SW480 (cell line): ENCODE data around the gene NT5C2.
"Not testable (repeated sequence)": the region's sequence is repeated elsewhere in the genome, so short reads cannot be mapped to it uniquely, and the experiment has no call there.

ENCODE experiments used
- DNase-seq: peaks from one replicate; pipeline ENCODE4 v3.0.0-alpha.2; 2016; ENCODE audit warnings: low spot score

NT5C2 gene

DNA sequence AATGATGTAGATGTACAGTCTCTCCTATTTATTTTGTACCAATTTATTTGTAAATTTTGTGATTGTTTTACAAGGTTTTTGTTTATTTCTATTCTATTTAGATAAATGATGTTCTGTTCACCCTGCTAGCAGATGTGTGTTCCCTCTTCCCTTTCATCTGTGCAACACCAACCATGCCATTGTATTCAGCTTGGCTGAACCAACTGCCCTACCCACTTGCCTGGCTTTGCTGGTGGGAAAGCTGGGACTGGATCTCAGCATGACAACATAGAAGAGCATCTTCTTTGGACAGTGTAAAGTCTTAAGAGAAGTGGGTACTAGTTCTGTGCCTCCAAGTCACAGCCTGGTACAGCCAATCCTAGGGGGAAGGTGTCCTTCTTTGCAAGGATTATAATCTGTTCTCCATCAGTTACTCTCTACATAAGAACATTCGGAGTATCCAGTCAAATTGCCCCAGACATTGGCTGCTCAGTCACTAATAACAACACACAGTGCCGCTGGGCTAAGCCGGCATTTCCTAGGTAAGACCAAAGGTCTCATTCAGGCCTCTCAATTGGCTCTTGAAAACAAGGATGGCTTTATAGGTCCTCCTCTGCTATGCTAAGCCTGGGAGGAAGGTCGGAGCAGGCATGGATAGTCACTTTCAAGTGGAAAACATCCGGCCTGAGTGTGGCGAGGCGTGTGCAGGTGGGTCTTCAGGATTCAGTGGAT lies 109.7 kb downstream of the NT5C2 start:
- DNase-seq, result no peak

DNA sequence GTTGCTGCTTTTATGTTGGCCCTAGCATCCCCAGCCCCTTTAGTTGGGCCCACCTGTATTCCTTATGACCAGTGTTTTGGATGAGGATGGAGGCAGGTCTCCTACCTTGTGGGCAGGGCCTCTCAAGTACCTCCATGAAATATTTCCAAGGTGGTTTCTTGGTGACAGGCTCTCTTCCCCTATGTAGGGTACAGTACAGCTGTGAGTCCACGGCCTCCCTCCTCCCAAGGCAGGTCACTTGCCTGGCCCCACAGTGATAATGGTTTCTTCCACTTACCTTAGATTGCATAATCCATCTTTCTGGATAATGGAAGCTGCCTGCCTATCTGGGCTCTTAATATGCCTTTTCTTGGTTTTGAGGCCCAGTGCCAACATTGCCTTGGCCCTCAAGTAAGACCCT lies 110.4 kb downstream of the NT5C2 start:
- no peak for DNase-seq

DNA sequence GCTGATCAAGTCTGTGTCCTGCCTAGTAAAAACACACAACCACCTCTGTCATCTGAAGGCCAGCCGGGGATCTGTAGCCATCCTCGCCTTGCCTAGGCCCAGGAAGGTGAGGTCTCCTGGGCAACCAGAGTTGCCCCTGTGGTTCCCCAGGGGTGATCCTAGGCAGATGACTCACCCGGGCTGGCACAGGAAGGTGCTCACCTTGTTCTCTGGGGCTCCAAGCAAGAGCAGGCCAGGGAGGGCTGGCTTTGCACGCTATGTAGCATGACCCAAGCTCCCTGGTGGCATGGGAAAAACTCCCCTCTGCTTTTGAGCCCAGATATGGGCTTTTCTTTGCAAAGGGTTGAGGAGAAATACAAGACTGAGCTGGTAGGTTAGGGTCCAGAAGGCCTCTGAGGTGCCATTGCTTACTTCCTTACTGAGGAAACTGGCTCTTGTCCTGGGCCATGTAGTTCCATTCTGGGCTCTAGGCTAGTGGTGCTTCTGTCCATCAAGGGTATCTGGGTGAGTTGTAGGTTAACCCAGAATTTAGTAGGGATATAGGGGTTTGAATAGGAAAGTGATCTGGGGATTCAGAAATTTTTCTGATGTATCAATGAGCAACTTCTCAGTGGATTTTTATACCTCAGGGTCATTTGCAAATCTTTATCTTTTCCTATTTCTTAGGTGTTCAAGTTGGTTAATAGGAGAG lies 112.0 kb downstream of the NT5C2 start:
- no peak for DNase-seq

DNA sequence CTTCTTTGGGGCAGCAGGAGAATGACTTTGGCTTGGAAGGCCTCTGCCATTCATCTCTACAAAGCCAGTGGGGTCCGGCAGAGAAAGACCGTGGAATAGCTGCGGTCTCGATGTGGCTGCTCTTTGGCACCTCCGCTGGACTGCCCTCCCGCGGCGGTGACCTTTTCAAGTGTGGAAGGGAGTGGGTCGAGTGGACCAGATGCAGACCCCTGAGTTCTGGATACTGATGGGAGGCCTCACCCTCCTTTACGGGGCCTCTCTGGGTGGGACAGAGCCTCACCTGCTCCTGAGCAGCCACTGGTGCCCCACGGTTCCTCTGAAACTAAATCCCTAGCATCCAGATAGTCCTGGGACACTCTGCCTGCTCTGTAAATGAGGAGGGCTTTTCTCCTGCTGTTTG lies 113.1 kb downstream of the NT5C2 start:
- DNase-seq, result no peak

DNA sequence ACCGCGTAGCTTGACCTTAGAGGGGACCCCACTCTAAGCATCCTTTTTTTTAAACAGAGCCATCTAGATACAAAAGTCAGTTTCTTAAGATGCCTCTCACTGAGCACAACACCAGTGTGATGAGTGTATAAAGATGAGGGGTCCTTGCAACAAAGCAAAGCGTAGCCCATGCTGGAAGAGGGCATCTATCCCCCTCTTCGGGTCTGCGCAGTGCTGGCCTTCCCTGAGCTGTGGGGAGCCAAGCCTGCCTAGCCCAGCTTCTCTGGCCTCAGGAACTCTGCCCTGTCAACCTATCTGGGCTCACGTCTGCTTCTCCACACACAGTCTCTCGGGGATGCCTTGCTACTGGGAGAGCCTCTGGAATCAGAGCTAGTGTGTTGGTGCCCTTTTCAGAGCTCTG lies 114.0 kb downstream of the NT5C2 start:
- DNase-seq, result no peak

DNA sequence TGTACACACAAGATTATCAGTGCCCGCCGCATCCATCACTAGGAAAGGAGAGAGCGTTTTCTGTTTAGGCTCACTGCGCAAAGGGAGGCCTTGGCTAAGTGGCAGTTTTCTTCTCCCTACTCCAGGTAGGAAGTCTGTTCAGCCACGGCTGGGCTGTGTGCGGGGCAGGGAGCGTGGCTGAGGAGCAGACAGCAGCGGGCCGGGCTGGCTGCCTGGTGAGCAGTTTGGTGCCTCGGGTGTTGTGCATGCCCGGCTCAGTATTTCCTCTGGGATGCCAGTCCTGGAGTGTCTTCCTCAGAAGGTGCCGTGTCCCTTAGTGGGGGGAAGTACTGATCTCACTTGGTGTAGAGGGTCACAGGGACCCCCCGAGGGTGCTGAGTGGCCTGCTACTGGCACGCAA lies 114.4 kb downstream of the NT5C2 start:
- DNase-seq, result no peak

DNA sequence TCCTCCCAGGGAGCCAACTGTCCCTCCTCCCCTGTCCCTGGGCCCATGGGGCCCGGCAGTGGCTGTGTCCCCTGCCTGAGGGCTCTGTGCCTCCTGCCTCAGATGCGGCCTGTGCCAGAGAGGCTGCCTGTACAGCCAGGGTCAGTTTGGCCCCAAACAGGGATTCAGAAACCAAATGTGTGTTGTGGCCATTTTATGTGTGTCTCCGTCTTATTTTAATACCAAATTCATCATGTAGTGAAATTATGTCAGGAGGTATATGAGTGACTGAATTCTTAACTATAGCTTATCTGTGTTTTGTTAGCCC lies 114.8 kb downstream of the NT5C2 start:
- no peak for DNase-seq

DNA sequence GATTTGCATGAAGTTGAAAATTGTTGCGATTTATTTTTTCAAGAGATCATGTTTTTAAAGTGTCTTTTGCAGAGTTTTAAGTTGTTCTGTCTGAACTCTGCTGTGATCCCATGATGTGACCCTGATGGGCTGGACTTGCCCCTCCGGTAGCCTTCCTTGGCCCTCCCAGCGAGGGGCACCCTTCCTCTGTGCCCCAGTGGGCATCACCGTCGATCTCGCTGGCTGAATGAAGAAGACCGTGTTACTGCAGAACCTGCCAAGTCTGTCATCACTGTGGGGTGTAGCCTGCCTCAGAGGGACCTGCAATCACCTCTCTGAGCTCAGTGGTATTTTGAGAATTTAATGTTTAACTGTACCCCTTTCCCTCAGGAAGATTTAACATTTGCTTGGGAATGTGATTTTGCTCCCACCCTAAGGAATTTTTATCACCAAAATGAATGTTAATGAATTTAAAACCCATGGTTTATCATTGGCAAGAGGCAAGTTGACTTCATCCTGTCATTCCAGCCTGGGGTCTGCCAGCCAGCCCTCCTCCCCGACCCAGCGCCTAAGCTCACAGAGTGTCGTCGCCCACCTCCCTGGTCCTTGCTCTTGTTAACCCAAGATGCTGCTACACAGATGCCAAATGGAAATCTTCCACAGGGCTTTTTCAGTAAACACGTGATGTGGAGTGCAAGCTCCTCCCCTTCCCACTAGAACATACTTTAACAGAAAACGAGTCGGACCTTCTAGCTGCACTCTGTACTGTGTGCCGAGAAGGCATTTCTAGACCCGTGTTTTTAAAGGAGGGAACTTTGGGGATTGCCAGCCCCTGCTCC lies 115.4 kb downstream of the NT5C2 start:
- DNase-seq, result no peak

DNA sequence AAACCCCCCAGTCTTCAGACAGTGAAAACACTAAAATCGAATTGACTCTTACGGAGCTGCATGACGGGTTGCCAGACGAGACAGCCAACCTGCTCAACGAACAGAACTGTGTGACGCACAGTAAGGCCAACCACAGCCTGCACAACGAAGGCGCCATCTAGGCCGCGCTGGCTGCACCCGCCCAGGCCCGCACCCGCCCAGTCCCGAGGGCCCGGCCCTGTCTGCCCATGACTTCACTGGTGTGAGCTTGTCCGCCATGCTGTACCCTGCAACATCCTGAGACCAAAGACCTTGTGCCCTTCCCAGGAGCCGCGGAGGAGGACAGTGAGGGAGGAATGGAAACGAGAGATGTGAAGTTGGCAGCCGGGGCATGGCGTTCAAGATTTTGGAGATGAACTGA lies 116.1 kb downstream of the NT5C2 start:
- no peak for DNase-seq

DNA sequence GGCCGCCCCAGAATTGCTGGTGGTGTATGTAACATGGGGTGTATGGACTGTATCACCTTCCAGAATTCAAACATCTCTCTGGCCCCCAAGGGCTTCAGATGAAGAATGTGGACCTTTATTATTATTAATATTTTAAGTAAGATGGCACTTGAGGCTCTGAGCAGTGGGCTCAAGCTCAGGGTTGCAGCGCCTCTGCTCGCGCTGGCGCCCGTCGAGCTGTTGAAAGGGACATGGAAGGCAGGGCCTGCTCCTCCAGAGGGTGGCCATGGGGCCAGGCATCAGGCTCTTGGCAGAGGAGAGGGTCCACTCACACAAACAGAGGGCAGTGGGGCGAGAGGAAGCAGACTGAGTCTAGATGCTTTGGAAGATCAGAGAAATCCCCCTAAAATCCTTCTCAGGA lies 120.2 kb downstream of the NT5C2 start:
- no peak for DNase-seq

DNA sequence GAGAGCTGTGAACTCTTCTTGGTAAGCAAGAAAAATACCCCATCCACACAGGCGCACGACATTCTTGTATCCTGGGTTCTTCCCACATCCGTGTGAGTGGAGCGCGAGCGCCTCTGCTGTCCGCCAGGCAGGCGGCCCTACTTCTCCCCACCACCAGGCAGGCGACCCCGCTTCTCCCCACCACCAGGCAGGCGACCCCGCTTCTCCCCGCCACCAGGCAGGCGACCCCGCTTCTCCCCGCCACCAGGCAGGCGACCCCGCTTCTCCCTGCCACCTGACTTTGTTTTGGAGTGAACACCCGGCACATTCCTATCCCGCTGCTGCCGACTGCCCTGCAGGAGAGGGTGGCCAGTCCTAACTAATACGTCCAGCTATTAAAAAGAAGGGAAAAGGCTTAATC lies 120.8 kb downstream of the NT5C2 start:
- no peak for DNase-seq

DNA sequence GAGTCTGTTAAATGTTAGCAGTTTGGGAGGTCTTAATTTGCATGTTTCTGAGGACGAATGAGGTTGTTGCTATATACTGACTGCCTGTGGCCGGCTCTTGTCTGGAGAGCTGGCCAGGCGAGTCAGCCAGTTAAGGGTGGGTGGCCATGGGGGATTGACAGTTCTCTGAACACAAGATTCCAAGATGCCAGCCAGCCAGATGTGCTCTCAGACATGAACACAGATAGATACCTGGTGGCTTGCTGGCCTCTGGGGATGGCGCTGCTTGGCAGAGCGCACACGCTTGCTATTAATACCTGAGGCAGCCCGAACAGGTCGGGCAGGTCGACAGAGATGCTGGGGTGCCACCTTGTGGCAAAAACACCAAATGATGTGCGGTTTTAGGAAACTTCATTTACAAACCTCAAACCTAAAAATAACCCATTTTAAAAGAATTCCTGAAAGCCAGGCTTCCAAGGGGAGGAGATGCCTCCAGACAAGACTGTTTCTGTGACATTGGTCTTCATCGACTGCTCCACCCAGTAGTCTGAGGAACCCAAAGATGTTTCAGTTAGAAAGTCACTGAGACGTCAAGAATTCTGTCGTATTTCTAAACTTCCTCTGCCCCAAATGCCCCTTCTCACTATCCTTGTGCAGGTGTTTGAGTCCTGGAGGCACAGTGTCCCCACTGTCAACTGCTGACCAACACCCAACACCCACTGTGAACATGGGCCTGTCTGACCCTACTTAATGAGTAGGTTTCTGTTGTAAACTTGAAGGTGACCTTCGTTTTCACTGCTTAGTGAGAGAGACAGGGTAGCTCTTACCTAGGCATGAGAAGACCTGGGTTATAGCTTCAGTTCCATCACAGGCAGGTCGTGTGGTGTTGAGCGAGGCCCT lies 123.4 kb downstream of the NT5C2 start:
- peak; percentile 52 for DNase-seq

DNA sequence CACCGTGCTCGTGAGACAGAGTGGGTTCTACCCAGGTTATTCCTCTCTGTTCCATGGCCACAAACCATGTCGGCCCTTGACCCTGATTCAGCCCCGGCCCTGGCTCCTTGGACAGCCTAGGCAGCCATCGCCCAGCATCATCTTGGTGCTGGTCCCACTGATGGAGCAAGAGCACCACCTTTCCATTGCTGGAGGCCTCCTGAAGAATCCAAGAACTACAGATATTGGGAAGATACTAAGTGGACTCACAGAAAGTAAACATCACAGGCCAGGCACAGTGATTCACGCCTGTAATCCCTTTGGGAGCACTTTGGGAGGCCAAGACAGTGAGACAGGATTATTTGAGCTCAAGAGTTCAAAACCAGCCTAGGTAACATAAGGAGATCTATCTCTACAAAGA lies 125.1 kb downstream of the NT5C2 start:
- no peak for DNase-seq

DNA sequence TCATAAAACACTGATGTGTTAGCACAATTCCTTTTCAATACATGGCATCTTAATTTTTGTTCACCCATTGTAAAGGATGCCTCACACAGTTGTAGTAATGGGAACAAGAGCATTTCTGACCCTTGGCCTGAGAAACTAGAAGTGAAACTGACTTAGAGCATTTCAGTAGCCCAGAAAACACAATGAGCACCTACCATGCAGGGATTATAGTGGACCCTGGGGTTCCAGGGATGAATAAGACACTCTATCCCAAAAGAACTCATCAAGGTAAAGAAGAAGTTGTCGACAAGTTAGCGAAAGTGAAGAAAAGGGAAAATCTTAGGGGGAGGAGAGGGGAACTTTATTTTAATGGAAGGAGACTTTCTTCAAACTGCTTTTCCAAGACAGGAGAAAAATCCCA lies 125.6 kb downstream of the NT5C2 start:
- DNase-seq, result no peak

DNA sequence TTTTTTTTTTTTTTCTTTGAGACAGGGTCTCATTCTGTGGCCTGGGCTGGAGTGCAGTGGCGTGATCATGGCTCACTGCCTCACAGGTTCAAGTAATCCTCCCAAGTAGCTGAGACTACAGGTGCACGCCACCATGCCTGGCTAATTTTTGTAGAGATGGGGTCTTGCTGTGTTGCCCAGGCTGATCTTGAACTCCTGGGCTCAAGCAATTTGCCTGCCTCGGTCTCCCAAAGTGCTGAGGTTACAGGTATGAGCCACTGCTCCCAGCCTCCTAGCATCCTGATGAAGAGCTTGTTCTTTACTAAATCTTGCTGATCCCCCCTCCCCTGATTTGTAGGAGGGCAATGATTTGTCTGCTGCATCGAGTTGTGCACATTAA lies 126.0 kb downstream of the NT5C2 start:
- not testable (repeated sequence) for DNase-seq

DNA sequence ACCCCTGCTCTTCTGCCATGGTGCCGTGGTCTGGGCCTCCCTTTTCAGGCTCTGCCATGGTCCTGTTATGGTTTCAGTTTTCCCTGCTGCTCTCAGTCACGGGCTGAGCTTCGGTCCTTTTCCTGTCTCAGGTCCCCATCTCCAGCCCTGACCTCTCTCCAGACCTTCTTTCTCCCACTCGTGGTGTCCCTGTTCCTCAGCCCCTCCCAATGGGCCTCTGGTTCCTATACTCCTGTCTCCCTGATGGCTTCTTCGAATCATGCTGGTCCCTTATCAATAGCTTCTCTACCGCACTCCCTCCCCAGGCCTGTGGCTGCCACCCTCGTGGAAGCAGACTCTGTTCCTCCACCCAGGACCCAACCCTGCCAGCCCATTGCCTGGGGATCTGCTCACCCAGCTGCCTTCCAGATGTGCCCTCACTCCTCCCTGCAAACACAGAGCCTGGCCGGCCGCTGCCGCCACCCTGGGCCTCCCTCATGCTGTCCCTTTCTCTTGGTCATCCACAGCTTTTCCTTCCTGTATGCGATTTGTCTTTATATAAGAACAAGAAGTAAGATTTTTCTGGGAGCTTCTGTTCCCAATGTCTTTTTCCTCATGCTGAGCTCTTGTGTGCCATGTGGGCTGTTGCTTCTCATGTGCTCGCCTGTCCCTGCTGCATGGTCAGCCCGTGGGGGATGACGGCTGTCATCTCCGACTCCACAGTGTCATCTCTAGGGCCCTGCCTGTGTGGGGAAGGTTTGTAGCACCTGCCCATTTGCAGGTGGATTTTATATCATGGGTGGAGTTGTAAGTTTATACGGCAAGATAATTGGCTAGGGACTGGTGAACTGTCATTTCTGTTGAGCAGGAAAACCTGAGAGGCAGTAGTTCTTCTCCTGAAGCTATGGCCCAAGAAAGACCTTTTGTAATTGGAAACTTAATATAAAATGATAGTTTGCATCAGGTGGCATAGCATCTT lies 126.7 kb downstream of the NT5C2 start:
- DNase-seq, result no peak

DNA sequence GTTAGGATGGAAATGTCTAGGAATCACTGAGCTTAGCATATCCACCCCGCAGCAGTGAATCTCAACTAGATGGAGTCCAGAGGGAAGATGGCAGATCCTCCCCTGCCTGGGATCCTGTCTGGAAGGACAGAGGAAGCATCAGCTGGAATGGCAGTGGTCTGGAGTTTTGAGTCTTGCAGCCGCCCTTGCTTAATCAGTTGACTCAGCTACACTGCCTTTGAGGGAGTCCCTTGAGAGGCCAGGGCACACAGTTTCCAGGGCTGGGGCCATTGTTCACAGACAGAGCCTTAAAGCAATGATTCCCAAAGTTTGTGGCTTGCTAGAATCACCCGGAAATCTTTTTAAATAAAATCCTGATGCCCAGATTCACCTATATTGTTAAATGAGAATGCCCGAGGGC lies 128.1 kb downstream of the NT5C2 start:
- no peak for DNase-seq

DNA sequence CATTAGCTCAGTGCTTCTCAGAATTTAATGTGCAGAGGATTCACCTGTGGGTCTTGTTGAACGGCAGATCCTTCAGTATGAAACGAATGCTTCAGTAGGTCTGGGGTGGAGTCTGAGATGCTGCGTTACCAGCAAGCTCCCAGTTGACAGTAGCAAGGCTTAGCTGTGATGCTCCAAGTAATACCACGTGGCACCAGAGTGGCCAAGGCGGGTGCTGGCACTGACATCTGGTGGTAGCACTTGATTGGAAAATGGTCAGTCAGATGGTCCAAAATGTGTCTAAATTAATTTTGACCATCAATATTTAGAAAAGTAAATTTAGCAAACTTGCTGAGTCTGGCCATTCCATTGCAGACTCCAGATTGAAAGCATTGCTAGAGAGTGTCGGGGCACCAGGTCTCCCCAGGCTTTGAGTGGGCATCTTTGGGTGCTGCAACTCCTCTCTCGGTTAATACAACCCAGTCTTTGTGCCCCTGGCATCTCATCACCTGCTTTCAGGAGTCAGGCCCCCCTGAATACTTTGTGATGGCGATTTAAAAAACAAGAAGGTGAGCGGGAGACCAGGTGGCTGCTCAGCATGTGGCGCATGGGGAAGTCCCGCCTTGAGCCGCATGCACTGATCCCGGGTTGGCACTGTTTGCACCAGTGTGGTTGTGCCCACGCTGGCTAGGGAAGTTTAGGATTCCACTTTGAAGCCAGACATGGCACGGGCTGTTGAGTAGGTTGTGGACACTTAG lies 130.1 kb downstream of the NT5C2 start:
- peak; percentile 13 for DNase-seq

DNA sequence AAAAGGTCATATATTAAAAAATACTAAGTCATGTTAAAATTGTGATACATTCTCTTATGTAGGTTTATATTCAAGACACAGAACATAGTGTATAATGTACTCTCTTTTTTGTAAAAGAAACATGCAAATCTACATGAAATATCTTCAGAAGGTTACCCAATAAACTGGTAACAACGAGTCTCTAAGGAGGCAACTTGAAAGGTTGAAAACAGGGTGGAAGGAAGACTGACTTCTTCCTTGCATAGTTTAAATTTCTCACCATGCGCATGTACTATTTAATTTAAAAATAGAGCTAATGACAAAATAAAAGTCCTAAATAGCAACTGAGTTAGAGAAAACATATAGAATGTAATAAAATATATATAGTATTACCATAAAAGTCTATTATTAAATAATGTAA lies 132.5 kb downstream of the NT5C2 start:
- no peak for DNase-seq

DNA sequence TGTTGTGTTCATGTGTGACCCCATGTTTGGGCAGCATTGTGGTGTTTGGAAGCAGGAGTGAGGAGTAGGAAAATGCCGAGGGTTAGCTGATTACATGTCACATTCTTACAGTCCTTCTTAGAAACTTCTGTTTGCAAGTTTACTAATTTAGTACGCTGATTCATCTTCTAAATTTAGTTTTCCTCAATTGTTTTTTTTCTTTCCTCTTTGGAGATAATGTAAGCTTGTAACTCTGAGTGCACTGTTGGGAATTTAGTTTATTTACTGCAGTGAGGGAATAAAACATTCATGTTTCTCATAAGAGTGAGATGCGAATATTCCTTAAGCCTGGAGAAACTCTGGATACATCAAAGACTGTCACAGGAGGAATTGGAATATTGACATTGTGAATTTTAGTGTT lies 135.0 kb downstream of the NT5C2 start:
- no peak for DNase-seq

DNA sequence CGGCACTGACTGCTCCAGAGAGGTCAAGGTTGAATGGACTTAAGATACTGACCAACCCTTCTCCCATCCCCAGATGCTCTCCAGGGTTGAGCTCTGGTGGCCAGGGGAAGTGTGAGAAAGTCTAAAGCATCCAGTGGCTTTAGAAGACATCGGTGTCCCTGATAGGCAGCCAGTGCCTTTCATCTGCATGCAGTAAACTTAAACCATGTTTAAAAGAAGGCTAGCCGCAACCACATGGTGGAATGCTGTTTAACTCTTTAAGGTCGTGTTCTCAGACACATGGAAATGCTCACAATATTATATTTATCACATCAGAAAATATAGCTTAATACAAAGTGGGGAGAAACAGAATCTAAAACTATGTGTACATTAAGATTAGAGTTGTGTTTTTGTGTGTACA lies 138.0 kb downstream of the NT5C2 start:
- no peak for DNase-seq
